PFSK-1 (cell line): ENCODE measurements around the gene ADGRL4.

Experiments used
- POLR2AphosphoS5 ChIP-seq: IDR thresholded peaks from 2 replicates; pipeline ENCODE4 v1.6.1; 2012; ENCODE audit warnings: low read depth, mild to moderate bottlenecking, control low read depth, low read length, moderate library complexity
- SIN3A ChIP-seq: IDR thresholded peaks from 2 replicates; pipeline ENCODE4 v1.6.1; 2012; ENCODE audit warnings: mild to moderate bottlenecking, low read length, moderate library complexity, borderline replicate concordance; ENCODE audit not compliant: insufficient read depth
- TAF1 ChIP-seq: IDR thresholded peaks from 2 replicates; pipeline ENCODE4 v1.6.1; 2012; ENCODE audit warnings: low read length, control low read depth, borderline replicate concordance; ENCODE audit not compliant: insufficient read depth
- TF ChIP-seq, protein P1 (sequence below), 2 experiments: IDR thresholded peaks; 2 replicates each; pipeline versions ENCODE4 v1.6.1 to v1.8.0; 2011 to 2012; ENCODE audit warnings: low read depth in 2 of 2, low read length in 2 of 2, control low read depth in 1 of 2, inconsistent platforms in 1 of 2, mild to moderate bottlenecking in 1 of 2, moderate library complexity in 1 of 2; ENCODE audit not compliant: insufficient read depth in 1 of 2

DNA sequence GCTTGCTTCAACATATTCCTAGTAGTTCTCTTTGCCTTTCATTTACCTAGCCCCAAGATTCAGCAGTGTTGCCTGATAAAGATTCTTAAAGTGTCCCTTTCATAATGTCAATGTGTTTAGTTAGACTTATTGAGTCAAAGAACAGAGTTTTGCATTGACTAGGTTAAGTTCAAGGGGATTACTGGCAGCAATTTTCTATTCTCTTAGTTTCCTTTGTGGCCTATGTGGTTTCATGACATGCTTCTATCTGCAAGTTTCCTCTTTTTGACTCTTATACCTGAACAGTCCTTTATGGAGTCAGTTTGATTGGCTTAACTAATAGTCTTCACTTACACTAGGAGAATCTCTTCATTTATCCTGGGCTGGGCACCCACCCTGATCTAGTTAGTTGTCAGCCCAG, 151.3 kb downstream of the ADGRL4 start:
- TF ChIP-seq TAF1 (no peak), SIN3A (no peak), POLR2AphosphoS5 (no peak)
- TF ChIP-seq, protein P1, sequence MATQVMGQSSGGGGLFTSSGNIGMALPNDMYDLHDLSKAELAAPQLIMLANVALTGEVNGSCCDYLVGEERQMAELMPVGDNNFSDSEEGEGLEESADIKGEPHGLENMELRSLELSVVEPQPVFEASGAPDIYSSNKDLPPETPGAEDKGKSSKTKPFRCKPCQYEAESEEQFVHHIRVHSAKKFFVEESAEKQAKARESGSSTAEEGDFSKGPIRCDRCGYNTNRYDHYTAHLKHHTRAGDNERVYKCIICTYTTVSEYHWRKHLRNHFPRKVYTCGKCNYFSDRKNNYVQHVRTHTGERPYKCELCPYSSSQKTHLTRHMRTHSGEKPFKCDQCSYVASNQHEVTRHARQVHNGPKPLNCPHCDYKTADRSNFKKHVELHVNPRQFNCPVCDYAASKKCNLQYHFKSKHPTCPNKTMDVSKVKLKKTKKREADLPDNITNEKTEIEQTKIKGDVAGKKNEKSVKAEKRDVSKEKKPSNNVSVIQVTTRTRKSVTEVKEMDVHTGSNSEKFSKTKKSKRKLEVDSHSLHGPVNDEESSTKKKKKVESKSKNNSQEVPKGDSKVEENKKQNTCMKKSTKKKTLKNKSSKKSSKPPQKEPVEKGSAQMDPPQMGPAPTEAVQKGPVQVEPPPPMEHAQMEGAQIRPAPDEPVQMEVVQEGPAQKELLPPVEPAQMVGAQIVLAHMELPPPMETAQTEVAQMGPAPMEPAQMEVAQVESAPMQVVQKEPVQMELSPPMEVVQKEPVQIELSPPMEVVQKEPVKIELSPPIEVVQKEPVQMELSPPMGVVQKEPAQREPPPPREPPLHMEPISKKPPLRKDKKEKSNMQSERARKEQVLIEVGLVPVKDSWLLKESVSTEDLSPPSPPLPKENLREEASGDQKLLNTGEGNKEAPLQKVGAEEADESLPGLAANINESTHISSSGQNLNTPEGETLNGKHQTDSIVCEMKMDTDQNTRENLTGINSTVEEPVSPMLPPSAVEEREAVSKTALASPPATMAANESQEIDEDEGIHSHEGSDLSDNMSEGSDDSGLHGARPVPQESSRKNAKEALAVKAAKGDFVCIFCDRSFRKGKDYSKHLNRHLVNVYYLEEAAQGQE (IDR thresholded peaks at IDR 0.05; ENCODE audit: insufficient read depth in 1 of 2, low read depth in 2 of 2, low read length in 2 of 2): no peak
